DMS79 treated with DMSO at 0.1 percent for 48 hours (cell line): ENCODE data around the gene CYGB.
"Not testable (repeated sequence)": the region's sequence is repeated elsewhere in the genome, so short reads cannot be mapped to it uniquely, and the experiment has no call there.

Experiments used
- DNase-seq: peaks from one replicate; lab custom pipeline; 2025; lab: John Stamatoyannopoulos, UW

Gene CYGB

DNA sequence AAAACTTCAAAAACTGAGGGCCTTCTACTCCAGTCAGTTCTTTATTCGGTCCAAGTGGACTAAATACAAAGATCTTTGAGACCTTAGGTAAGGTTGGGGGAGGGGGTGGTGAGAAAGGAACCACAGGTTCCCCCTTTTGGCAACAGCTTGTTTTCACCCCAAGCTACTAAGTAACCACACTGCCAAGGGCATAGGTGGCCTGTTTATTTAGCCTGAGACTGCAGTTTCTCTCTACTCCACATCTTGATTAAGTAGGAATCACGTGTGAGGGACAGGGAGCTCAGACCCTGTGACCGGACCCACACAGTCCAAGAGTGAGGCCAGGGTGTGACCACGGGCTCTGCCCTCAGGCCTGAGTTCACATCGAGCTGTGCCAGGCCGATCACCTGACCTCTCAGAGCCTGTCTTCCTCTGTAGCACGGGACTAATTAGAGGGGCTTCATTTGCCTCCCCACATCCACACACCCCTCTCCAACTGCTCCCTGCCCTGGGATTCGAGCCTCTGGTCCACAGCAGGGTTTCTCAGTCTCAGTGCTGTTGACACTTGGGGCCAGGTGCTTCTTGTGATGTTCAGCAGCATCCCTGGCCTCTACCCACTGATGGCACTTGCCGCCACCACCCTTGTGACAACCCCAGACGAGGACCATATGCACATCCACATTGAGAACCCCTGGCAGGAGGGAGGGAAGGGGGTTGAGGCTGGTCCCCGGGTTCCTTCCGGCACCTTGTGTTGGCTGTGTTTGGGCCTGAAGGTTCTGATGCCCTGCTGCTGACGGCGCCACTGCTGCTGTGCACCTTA lies 30.3 kb upstream of the CYGB start:
- DNase-seq: no peak

GRCh38 chr17:76566988-76567431 lies 29.5 kb upstream of the CYGB start:
- no peak for DNase-seq

- DNase-seq: no peak
Observed at GRCh38 chr17:76566613-76566943, 29.1 kb upstream of the CYGB start.

DNA sequence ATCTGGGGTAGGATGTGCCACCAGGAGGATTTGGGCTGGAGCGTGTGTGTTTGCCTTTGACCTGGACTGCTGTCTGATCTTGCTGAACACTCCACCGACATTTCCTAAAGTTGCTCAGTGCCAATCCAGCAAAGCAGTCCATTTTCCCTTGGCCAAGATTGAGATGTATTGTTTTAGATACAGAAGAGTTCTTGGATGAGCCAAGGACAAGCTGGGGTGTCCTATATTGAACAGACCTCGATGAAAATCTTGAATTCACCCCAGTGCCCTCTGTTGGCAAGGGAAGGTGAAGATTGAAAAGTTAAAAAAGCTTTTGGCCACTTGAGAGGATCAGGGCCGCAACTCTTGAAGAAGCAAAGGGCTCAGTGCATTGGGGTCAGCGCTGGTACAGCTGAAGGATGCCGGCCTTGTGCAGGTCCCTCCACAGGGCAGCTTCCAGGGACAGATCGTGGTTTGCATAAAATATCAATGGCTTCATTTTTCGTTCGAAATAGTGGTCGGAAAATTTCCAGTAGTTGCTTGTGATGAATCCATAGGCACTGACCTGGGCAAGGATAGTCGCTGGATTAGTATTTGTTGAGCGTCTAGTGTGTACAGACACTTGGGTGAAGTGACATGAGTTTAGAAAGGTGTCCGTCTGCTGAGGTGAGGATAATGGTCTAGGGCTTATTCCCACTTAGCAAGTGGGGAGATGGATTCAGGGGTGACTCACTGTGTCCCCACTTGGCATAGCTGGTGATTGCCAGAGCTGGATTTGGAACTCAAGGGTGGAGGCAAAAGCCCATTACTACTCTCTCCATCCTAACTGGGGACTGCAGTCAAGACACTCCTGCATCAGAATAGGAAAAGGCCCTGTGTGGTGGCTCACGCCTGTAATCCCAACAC lies 28.5 kb upstream of the CYGB start:
- DNase-seq: no peak

DNA sequence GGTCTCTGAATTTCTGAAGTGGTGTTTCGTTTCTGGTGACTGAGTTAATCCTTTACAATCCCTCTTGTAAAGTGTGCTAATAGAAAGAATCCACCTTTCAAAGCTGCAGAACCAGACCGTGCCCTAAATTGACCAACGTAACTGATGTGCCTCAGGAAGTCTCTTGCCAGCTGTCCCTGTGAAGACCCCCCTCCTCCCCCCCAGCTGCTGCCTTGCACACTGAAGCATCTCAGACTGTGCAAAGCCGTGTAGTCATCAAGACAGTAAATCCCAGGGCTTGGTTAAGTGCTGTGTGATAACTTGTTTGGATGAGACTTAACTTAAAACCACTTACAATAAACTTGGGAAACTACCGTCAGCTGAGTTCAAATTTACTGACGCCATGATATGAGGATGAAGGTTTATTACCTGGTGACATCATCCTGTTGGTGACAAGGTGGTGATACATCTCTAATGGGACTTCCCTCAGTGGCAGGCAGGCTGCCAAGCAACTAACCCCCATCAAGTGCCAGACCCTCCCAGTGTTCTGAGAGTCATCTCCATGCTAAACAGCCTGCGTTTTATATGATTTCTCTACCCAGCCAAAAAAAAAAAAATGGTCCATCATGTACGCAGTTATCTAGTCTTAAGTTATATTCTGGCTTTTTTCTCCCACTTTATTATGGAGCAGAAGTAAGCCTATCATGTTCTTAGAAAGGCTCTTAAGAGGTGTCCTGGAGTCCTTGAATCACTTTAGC lies 27.6 kb upstream of the CYGB start:
- not testable (repeated sequence) for DNase-seq

DNA sequence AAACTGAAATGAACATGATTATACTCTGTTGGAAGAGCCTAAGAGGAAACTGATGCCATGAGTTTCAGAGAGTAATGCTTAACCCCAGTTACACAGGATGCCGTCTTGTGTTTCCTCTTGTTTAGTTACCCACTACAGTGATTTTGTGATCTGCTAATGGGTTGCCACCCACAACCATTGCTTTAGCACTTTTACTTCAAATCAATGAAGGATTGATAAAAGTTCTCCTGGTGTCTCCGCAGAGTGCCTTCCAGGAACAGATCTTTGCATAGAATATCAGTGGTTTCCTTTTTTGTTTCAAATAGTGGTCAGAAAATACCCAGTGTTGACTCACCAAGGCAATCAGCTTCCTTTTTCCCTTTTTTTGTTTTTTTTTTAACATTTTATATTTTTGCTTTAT lies 25.9 kb upstream of the CYGB start:
- not testable (repeated sequence) for DNase-seq

GRCh38 chr17:76562734-76563148 lies 25.2 kb upstream of the CYGB start:
- no peak for DNase-seq

DNA sequence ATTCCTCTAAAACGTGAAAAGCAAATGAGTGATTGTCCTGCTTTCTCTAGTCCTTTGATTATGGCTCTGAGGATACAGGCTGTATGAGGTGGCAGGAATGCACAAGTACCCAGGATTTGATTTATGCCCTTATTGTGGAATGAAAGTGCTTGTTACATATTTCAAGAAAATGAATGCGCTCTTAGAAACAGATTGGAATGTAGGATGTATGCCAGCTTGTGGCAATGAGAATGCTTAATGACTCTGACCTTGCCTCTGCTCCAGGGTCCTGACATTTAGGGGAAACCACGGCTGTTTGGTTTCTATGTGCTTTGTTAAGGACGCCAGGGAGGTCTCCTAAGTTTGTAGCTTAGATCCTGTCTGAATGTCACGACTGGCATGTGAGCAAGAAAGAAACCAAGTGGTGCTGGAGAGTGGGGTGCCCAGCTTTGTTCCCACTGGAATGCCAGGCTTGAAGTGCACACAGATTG lies 24.3 kb upstream of the CYGB start:
- DNase-seq: no peak

DNA sequence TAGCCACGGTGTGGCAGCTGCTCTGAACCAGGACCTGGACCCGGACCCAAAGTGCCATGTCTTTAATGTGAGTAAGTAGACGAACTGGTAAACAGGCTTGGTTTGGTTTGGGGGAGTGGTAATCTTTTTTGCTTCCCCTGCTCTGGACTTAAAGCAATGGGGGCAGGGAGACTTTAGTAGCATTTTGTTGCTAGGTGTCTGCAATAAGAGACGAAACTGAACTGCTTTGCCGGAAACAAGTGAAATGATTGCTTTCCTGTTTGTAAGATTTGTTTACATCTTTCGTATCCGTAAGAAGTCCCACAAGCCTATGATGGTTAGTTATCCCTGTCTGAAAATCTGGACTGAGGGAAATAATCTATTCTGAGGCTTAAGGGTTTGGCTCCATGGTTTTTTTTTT lies 23.8 kb upstream of the CYGB start:
- DNase-seq: no peak

- DNase-seq: no peak
Observed at GRCh38 chr17:76560877-76561221, 23.3 kb upstream of the CYGB start.

DNA sequence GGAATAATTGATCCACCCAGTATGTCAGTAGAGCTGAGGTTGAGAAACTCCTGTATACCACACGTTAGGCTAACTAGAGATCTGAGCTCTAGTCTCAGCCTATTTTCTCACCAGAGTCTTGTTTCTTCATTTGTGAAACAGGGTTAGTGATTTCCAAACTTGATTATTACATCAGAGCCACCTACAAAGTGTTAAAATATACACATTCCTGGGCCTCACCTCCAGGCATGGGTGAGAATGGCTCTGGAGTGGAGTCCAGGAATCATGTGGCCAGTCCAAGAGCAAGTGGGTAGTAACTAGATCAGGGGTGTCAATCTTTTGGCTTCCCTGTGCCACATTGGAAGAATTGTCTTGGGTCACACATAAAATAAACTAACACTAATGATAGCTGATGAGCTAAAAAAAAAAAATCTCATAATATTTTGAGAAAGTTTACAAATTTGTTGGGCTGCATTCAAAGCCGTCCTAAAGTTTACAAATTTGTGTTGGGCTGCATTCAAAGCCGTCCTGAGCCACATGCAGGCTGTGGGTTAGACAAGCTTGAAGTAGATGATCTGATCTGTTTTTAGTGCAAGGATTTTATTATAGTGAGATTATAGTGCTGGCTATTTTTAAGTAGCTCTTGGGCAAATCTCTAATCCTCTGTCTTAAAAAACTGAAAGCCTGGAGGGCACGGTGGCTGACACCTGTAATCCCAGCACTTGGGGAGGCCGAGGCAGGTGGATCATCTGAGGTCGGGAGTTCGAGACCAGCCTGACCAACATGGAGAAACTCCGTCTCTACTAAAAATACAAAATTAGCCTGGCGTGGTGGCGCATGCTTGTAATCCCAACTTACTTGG lies 22.7 kb upstream of the CYGB start:
- DNase-seq: no peak

DNA sequence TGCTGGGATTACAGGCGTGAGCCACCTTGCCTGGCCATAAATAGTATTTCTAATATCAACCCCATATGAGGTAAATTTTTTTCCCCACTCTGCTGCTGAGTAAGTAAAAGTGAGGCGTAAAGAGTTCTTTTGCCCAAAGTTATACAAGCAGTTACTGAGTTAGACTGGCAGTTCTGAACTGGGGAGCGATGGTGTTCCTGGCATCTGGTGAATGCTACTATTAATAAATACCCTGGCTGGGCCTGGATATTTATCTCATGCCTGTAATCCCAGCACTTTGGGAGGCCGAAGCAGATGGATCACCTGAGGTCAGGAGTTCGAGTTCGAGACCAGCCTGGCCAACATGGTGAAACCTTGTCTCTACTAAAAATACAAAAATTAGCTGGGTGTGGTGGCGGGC lies 22.0 kb upstream of the CYGB start:
- not testable (repeated sequence) for DNase-seq

- no peak for DNase-seq
Observed at GRCh38 chr17:76558198-76559095, 20.9 kb upstream of the CYGB start.

DNA sequence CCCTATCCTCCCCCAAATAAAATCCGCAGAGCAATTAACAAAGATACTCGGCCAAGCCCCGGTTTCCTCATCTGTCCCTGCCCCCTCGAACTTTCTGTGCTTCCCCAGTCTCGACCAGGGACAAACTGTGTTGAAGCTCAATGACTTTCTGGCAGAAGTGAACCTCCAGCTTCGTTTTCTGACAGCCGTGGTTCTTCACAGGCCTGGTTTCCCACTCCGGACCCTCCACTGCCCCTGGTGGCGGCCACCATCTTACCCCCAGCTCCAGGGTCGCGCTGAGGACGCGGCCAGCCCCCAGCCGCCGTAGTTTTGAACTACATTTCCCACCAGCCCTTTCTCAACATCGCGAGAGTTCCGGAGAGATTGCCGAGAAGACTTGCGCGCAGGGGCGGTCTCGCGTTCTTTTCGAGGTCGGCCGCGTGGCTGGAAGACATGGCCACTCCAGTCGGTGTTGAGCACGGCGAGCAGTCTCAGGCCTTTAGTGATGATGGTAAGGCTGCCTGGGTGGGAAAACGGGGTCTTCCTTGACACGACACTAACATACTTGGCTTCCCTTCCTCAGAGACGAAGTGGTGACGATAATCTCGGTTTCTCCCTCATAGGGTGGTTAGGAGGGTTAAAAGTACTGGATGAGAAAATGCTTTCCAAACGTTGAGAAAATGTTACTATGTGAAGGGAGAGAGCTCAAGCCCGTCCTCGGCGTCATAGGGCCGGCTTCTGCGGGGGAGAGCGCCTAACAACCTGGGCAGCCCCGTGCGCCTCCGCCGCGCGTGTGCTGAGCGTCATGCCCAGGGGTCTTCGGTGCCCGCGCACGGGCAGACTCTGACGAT lies 20.1 kb upstream of the CYGB start:
- DNase-seq: peak; percentile 92

DNA sequence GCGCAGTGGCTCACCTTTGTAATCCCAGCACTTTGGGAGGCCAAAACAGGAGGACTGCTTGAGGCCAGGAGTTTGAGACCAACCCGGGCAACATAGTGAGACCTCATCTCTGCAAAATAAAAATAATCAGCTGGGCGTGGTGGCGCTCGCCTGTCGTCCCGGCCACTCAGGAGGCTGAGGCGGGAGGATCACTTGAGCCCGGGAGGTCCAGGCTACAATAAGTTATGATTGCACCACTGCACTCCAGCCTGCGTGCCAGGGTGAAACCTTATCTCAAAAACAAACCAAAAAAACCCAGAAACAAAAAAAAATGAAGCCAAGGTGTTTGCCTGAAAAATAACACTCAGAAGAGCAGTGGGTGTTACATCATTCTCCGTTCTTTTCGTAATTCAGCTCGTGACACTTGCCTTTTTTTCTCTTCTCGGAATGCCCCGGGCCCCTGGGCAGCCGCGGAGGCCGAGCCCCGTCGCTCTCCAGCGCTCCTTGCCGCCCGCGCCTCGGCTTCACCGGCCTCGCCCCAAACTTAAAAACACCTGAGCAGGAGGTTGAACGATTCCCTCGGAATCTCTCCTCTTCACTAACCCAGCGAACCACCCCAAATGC lies 19.4 kb upstream of the CYGB start:
- peak; percentile 15 for DNase-seq

- no peak for DNase-seq
Observed at GRCh38 chr17:76554131-76554530, 16.6 kb upstream of the CYGB start.

- DNase-seq: no peak
Observed at GRCh38 chr17:76553178-76553908, 15.8 kb upstream of the CYGB start.

- no peak for DNase-seq
Observed at GRCh38 chr17:76551685-76552084, 14.2 kb upstream of the CYGB start.
